ENCODE results near the gene AHRR. TPM values are rescaled to one million over a fixed set of nuclear protein-coding genes. Genes with fewer than 3 reads are reported as not detected.
A peak's percentile ranks its signal among the peaks of the same experiment; 100 is the strongest.

AHRR gene
- total and polyA plus RNA-seq, 2 of the 4 experiments (the other 2 are of a cell fraction) = 15.6 to 37.1 TPM

- intact Hi-C loops (cut with micrococcal nuclease) = loop anchor here (10.0 kb wide), 1 partner anchor 431 kb away; no protein-coding TSS in a partner anchor
- Histone ChIP-seq H4K20me1 (ENCODE audit: insufficient read depth, low read length) (peaks cover 4% of the 10 kb centered on the region; the same call in 1 of the 2 replicates), H2BK15ac (ENCODE audit: low read depth, low read length) (no peak overlapping the region), H2AFZ (replicated peaks; ENCODE audit: low read length, poor library complexity) (peak overlapping the region; percentile 89), H3K4me2 (ENCODE audit: low read depth, low read length) (peak overlapping the region; percentile 78), H2BK20ac (ENCODE audit: low read depth, low read length) (no peak overlapping the region), H4K8ac (ENCODE audit: low read depth in 2 of 2, low read length in 2 of 2) (no peak overlapping the region; a peak in 1 of 4 replicates), H3K9ac (ENCODE audit: low read depth, low read length) (peak overlapping the region; percentile 49), H3K27me3 (ENCODE audit: control insufficient read depth, insufficient read depth, low read length) (no peaks in the 10 kb centered on the region), H3K9me3 (ENCODE audit: control insufficient read depth, insufficient read depth, low read length) (no peaks in the 10 kb centered on the region), H3K79me1 (ENCODE audit: low read depth in 1 of 2, low read length in 2 of 2) (peaks cover 15 to 33% of the 10 kb centered on the region in 2 experiments), H2AK9ac (replicated peaks; ENCODE audit: low read depth, low read length, poor library complexity) (peak overlapping the region; percentile 94), H3K23ac (ENCODE audit: low read depth, low read length) (peak overlapping the region; percentile 25), H3K9me1 (ENCODE audit: insufficient read depth, low read length) (peaks cover 4% of the 10 kb centered on the region), H2BK5ac (ENCODE audit: low read depth, low read length, poor library complexity, severe bottlenecking) (peak overlapping the region; percentile 36), H3K56ac (ENCODE audit: extremely low read depth, insufficient read depth, low read length) (no peak overlapping the region), H2AK5ac (ENCODE audit: low read depth, low read length) (no peak overlapping the region; the same call in 1 of the 2 replicates), H3K27ac (ENCODE audit: insufficient read depth, low read length) (peak overlapping the region; percentile 52; the same call in 1 of the 2 replicates), H2BK120ac (ENCODE audit: low read depth, low read length) (no peak overlapping the region), H3K36me3 (ENCODE audit: control insufficient read depth, insufficient read depth, low read length) (peaks cover 12% of the 10 kb centered on the region), H3K14ac (replicated peaks; ENCODE audit: low read depth, low read length) (no peak overlapping the region), H3K4ac (ENCODE audit: low read depth, low read length) (peak overlapping the region; percentile 64), H4K5ac (ENCODE audit: low read depth, low read length) (no peak overlapping the region), H3K4me1 (ENCODE audit: control insufficient read depth, insufficient read depth, low read length) (peaks cover 7% of the 10 kb centered on the region; the same call in 1 of the 2 replicates), H3K18ac (ENCODE audit: low read depth, low read length) (no peak overlapping the region), H3K4me3 (ENCODE audit: insufficient read depth, low read depth, low read length) (peak overlapping the region; percentile 79), H4K91ac (ENCODE audit: insufficient read depth, low read depth, low read length) (no peak overlapping the region; the same call in 1 of the 2 replicates)
- 0% methylated on average over 7 of the region's 44 CpGs; no CpG with 5 or more reads in 1 of the 2 experiments for WGBS, 2 experiments (ENCODE audit: extremely low coverage in 2 of 2, insufficient read length in 1 of 2)
- ChIA-PET POLR2A (ENCODE audit: unreplicated experiment) (interaction anchor here (0.6 kb wide), 1 partner anchor 317 kb away, joined by 4 read pairs; no protein-coding TSS in a partner anchor), CTCF (no interaction called here)
- ATAC-seq (ENCODE audit: low read depth) (peak; percentile 7), DNase-seq (peak; percentile 34)
- in situ Hi-C loops (cut with MboI; ENCODE audit: low sequenced_read_pairs) = no loop called here
- BruUV-seq (replicated peaks) = no TSS peak
- dilution Hi-C loops (cut with HindIII; ENCODE audit: low sequenced_read_pairs, unreplicated experiment) = no loop called here
- TF ChIP-seq FOS (IDR thresholded peaks at IDR 0.05; ENCODE audit: low read depth, low read length) = no peak
- no peak for TF ChIP-seq RFX5 (IDR thresholded peaks at IDR 0.05; ENCODE audit: low read depth, low read length)
- no peak for TF ChIP-seq RCOR1 (IDR thresholded peaks at IDR 0.05; ENCODE audit: insufficient replicate concordance, low read length)
- no peak for TF ChIP-seq SMC3 (IDR thresholded peaks at IDR 0.05; ENCODE audit: low read depth, low read length)
- TF ChIP-seq MAZ (IDR thresholded peaks at IDR 0.05; ENCODE audit: borderline replicate concordance, low read depth, low read length) = no peak
- no peak for TF ChIP-seq CHD1 (IDR thresholded peaks at IDR 0.05; ENCODE audit: low read depth, low read length)
- no peak for TF ChIP-seq ELK1 (IDR thresholded peaks at IDR 0.05; ENCODE audit: borderline replicate concordance, low read depth, low read length)
- TF ChIP-seq NFE2L2 (IDR thresholded peaks at IDR 0.05; ENCODE audit: low read depth, low read length) = no peak
- no peak for TF ChIP-seq CEBPB (IDR thresholded peaks at IDR 0.05; ENCODE audit: low read depth, low read length)
- TF ChIP-seq POLR2A (IDR thresholded peaks at IDR 0.05; ENCODE audit: low read depth, low read length) = no peak
- TF ChIP-seq, protein P1, sequence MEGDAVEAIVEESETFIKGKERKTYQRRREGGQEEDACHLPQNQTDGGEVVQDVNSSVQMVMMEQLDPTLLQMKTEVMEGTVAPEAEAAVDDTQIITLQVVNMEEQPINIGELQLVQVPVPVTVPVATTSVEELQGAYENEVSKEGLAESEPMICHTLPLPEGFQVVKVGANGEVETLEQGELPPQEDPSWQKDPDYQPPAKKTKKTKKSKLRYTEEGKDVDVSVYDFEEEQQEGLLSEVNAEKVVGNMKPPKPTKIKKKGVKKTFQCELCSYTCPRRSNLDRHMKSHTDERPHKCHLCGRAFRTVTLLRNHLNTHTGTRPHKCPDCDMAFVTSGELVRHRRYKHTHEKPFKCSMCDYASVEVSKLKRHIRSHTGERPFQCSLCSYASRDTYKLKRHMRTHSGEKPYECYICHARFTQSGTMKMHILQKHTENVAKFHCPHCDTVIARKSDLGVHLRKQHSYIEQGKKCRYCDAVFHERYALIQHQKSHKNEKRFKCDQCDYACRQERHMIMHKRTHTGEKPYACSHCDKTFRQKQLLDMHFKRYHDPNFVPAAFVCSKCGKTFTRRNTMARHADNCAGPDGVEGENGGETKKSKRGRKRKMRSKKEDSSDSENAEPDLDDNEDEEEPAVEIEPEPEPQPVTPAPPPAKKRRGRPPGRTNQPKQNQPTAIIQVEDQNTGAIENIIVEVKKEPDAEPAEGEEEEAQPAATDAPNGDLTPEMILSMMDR (conservative IDR thresholded peaks at IDR 0.05; ENCODE audit: low read depth, low read length) = no peak
- TF ChIP-seq BHLHE40 (IDR thresholded peaks at IDR 0.05; ENCODE audit: low read depth, low read length) = no peak
- no peak for TF ChIP-seq MXI1 (IDR thresholded peaks at IDR 0.05; ENCODE audit: borderline replicate concordance, low read depth, low read length)
- no peak for TF ChIP-seq MAFK (IDR thresholded peaks at IDR 0.05; ENCODE audit: low read depth, low read length)
- no peak for TF ChIP-seq RAD21 (IDR thresholded peaks at IDR 0.05; ENCODE audit: low read length)
These were observed 152.2 kb downstream of the AHRR start for GRCh38 chr5:473551-474192.
